Measurements from ENCODE around the gene TMEM120B. TPM values are rescaled to one million over a fixed set of nuclear protein-coding genes. Genes with fewer than 3 reads are reported as not detected.

The TMEM120B gene
- total and polyA plus RNA-seq, 2 of the 13 experiments (the other 11 are each of a cell fraction or from before 2014, with no cell fraction given), result 7.1 to 12.9 TPM

DNA sequence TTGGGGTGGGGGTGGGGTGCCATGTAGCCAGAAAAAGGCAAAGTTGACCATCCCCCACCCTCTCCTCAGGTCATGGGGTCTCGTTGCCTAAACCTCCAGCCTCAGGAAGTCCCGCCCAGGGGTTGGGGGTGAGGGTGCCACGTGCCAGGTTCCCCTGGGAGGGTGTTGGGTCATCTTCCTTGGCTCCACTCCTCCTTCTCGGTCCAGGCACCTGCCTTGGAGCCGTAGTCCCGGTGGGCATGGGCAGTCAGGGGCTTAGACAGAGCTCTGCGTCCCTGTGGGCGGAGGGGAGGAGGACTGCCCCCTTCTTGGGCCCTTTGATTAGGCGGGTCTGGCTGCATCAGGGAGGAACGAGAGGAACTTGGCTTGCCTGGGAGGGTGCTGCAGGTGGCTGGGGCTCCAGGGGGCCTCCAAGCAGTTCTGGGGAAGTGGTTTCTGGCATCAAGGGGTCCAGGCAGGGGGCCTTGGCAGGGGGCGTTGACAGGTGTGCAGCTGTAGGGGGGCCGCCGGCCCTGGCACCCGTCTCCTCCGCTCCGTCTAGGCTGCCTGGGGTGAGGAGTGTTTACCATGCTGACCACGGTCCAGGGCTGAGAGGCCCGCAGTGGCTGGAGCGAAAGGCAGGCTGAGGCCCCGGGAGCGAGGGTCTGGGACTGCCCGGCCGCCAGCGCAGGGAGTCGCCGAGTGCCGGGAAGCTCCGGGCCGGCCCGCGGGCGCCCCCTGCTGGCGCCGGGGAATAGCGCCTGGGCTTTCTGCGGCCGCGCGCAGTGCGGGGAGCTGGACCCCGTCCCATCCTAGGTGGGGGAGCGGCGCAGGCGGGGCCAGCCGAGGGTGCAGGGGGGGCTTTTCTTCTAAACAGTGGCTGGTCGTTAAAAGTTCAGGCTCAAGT lies 99.1 kb downstream of the TMEM120B start (continued):
- TF ChIP-seq ZNF746 (CRISPR knock-in tag; IDR thresholded peaks at IDR 0.05) (0 out of 2 replicates have a peak, but pooled peaks have one; percentile 34), RFX3 (CRISPR knock-in tag; IDR thresholded peaks at IDR 0.05) (no peak), PPARG (CRISPR knock-in tag; conservative IDR thresholded peaks at IDR 0.05) (no peak), SOX13 (IDR thresholded peaks at IDR 0.05) (no peak), SOX13 (CRISPR knock-in tag; conservative IDR thresholded peaks at IDR 0.05 in 1 of 2, IDR thresholded peaks at IDR 0.05 in 1 of 2) (no peak), ZNF12 (CRISPR knock-in tag; IDR thresholded peaks at IDR 0.05) (no peak), ZNF660 (CRISPR knock-in tag; IDR thresholded peaks at IDR 0.05; ENCODE audit: borderline replicate concordance, low read depth) (no peak), FOSL2 (CRISPR knock-in tag; IDR thresholded peaks at IDR 0.05) (no peak), SPEN (CRISPR knock-in tag; IDR thresholded peaks at IDR 0.05; ENCODE audit: low read depth) (no peak), STAG1 (CRISPR knock-in tag; IDR thresholded peaks at IDR 0.05) (peak; percentile 77), AKAP8 (CRISPR knock-in tag; IDR thresholded peaks at IDR 0.05) (no peak), ZNF780A (CRISPR knock-in tag; IDR thresholded peaks at IDR 0.05) (no peak), RFXANK (CRISPR knock-in tag; IDR thresholded peaks at IDR 0.05) (no peak), ETS1 (CRISPR knock-in tag; IDR thresholded peaks at IDR 0.05) (no peak), ZSCAN29 (CRISPR knock-in tag; conservative IDR thresholded peaks at IDR 0.05) (no peak), ZNF83 (CRISPR knock-in tag; IDR thresholded peaks at IDR 0.05; ENCODE audit: borderline replicate concordance) (no peak), PAWR (CRISPR knock-in tag; IDR thresholded peaks at IDR 0.05; ENCODE audit: borderline replicate concordance) (no peak), ZBTB40 (IDR thresholded peaks at IDR 0.05) (no peak), ZBTB40 (CRISPR knock-in tag; IDR thresholded peaks at IDR 0.05) (peak; percentile 44), ZNF549 (CRISPR knock-in tag; IDR thresholded peaks at IDR 0.05) (no peak)
